GM21619 (cell line): ENCODE data around the gene TNXB.
"Not testable (repeated sequence)": the region's sequence is repeated elsewhere in the genome, so short reads cannot be mapped to it uniquely, and the experiment has no call there.

Experiments used
- ATAC-seq: cut with Tn5 transposase; IDR thresholded peaks from one replicate; pipeline ENCODE4 v1.9.1; 2021; ENCODE audit not compliant: unreplicated experiment

Gene TNXB

GRCh38 chr6:32146287-32146686 is 37.1 kb upstream of the TNXB start:
- no peak for ATAC-seq

- ATAC-seq, result not testable (repeated sequence)
Measured at GRCh38 chr6:32144238-32144637, 35.1 kb upstream of the TNXB start.

- ATAC-seq, result no peak
Measured at GRCh38 chr6:32140420-32141046, 31.4 kb upstream of the TNXB start.

GRCh38 chr6:32139590-32139989 is 30.5 kb upstream of the TNXB start:
- no peak for ATAC-seq

GRCh38 chr6:32137454-32137853 is 28.3 kb upstream of the TNXB start:
- no peak for ATAC-seq

GRCh38 chr6:32133786-32134185 is 24.6 kb upstream of the TNXB start:
- ATAC-seq, result no peak

- no peak for ATAC-seq
Measured at GRCh38 chr6:32132110-32132509, 23.0 kb upstream of the TNXB start.

GRCh38 chr6:32131439-32131948 is 22.4 kb upstream of the TNXB start:
- no peak for ATAC-seq

- ATAC-seq, result no peak
Measured at GRCh38 chr6:32129297-32130088, 20.4 kb upstream of the TNXB start.

GRCh38 chr6:32128751-32129296 is 19.7 kb upstream of the TNXB start:
- no peak for ATAC-seq

- ATAC-seq, result peak; percentile 84
Measured at GRCh38 chr6:32127717-32128592, 18.8 kb upstream of the TNXB start, which contains the start of gene ATF6B. Gene ATF6B (minus strand): TSS chr6:32128246. CDS start chr6:32128207, 39 bp downstream.

GRCh38 chr6:32127409-32127716 is 18.2 kb upstream of the TNXB start:
- ATAC-seq, result no peak

GRCh38 chr6:32126880-32127279 is 17.7 kb upstream of the TNXB start:
- ATAC-seq, result no peak

- ATAC-seq, result no peak
Measured at GRCh38 chr6:32123681-32124080, 14.5 kb upstream of the TNXB start.

GRCh38 chr6:32120573-32121059 is 11.5 kb upstream of the TNXB start:
- ATAC-seq, result no peak

GRCh38 chr6:32118782-32119628 is 9.9 kb upstream of the TNXB start:
- ATAC-seq, result no peak

- ATAC-seq, result no peak
Measured at GRCh38 chr6:32117461-32117860, 8.3 kb upstream of the TNXB start.

- ATAC-seq, result no peak
Measured at GRCh38 chr6:32116674-32117073, 7.5 kb upstream of the TNXB start.

- ATAC-seq, result no peak
Measured at GRCh38 chr6:32115623-32116022, 6.5 kb upstream of the TNXB start.

GRCh38 chr6:32114796-32115195 is 5.7 kb upstream of the TNXB start:
- ATAC-seq, result no peak
